ENCODE results near the gene OR1D2. TPM values are rescaled to one million over a fixed set of nuclear protein-coding genes. Genes with fewer than 3 reads are reported as not detected.

OR1D2 gene
- total RNA-seq, 1 experiment from 2014 or later, result not detected

DNA sequence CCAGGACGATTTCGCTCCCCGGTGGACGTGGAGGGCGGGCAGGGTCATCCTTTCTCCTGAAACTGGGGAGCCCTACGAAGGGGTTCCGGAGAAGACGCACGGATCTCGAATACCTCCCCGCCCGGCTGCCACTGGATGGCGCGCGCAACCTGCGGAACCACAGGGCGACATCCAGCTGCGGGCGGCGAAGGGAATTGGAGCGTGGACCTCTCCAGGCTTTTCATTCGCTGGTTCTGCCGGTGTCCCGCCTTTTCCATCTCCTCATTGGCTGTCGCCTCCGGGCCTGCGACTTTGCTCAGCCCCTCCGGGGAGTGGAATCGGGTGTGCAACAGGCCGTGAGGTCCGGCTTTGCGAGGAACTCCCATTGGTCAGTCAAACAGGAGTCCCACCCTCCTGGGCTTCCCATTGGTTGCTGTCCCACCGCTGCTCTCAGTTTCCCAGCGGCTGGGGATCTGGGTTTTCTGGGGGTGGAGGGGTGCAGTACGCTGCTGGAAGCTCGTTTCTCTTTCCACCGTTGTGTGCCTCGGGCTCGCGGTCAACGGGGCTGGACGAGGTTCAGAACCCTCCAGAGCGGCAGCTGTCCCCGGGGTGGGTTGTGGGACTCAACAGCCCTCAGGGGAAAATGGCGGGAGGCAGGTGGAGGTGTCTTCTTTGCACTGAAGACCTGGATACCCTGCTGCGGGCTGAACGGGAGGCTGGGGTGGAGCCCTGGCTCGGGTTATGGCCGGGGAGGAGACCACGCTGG lies 55.3 kb downstream of the OR1D2 start:
- peaks cover 14 to 16% of the 10 kb centered on the region in 2 experiments for H3K9me3 Mint-ChIP-seq
- H3K27me3 ChIP-seq (ENCODE audit: insufficient read depth, low read length), result no peaks in the 10 kb centered on the region
- no peaks in the 10 kb centered on the region for H3K9me3 ChIP-seq (ENCODE audit: control insufficient read depth, low read depth, low read length)
- peak overlapping the region; percentile 53 for H3K9ac ChIP-seq (ENCODE audit: extremely low read depth, insufficient read length, low read length)
- H2BK12ac ChIP-seq (ENCODE audit: insufficient read length, low read depth, low read length), result no peak overlapping the region
- H3T11ph ChIP-seq (ENCODE audit: low read length), result no peak overlapping the region
- H3K79me2 ChIP-seq (ENCODE audit: insufficient read depth, low read length), result no peaks in the 10 kb centered on the region
- H3K4me1 Mint-ChIP-seq, result peaks cover 4 to 8% of the 10 kb centered on the region in 2 experiments; a peak in 2 of 4 replicates
- H2AFZ ChIP-seq (ENCODE audit: low read length), result peak overlapping the region; percentile 50
- H3K18ac ChIP-seq (ENCODE audit: insufficient read length, low read depth, low read length), result peak overlapping the region; percentile 88
- no peak overlapping the region for H3K27ac ChIP-seq (ENCODE audit: insufficient read length, low read depth, low read length)
- H3K4ac ChIP-seq (ENCODE audit: low read depth, low read length), result no peak overlapping the region
- peak overlapping the region; percentile 74 to 97 (median 92); a peak in 5 of 7 replicates for H3K27ac Mint-ChIP-seq
- H4K91ac ChIP-seq (ENCODE audit: insufficient read length, low read depth, low read length), result no peak overlapping the region
- no peaks in the 10 kb centered on the region for H3K23me2 ChIP-seq (ENCODE audit: insufficient read length, low read depth, low read length, poor library complexity, severe bottlenecking)
- no peaks in the 10 kb centered on the region; a peak in 2 of 7 replicates for H3K36me3 Mint-ChIP-seq (ENCODE audit: insufficient read depth in 1 of 3, low read depth in 3 of 3)
- no peak overlapping the region for H4K5ac ChIP-seq (ENCODE audit: insufficient read length, low read depth, low read length)
- peak; percentile 100 for DNase-seq
- no peak overlapping the region for H2BK20ac ChIP-seq (ENCODE audit: low read depth, low read length, poor library complexity, severe bottlenecking)
- no CpG with 5 or more reads among the region's 50 CpGs for WGBS (ENCODE audit: extremely low coverage, insufficient read length, low lambda C conversion rate)
- peak overlapping the region; percentile 87 to 88 for H3K4me3 Mint-ChIP-seq
- peaks cover 7% of the 10 kb centered on the region; the same call in 1 of the 2 replicates for H3K27me3 Mint-ChIP-seq (ENCODE audit: low read depth)
- no peak overlapping the region for H4K8ac ChIP-seq (replicated peaks; ENCODE audit: insufficient read length, low read depth, low read length)
- H2BK120ac ChIP-seq (ENCODE audit: low read depth, low read length, poor library complexity, severe bottlenecking), result no peak overlapping the region
- TF ChIP-seq, protein P1, sequence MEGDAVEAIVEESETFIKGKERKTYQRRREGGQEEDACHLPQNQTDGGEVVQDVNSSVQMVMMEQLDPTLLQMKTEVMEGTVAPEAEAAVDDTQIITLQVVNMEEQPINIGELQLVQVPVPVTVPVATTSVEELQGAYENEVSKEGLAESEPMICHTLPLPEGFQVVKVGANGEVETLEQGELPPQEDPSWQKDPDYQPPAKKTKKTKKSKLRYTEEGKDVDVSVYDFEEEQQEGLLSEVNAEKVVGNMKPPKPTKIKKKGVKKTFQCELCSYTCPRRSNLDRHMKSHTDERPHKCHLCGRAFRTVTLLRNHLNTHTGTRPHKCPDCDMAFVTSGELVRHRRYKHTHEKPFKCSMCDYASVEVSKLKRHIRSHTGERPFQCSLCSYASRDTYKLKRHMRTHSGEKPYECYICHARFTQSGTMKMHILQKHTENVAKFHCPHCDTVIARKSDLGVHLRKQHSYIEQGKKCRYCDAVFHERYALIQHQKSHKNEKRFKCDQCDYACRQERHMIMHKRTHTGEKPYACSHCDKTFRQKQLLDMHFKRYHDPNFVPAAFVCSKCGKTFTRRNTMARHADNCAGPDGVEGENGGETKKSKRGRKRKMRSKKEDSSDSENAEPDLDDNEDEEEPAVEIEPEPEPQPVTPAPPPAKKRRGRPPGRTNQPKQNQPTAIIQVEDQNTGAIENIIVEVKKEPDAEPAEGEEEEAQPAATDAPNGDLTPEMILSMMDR (conservative IDR thresholded peaks at IDR 0.05), result peak; percentile 87
- no peaks in the 10 kb centered on the region for H4K20me1 ChIP-seq (ENCODE audit: control insufficient read depth, insufficient read depth, insufficient read length)
- H3K4me2 ChIP-seq (ENCODE audit: insufficient read depth, insufficient read length, low read length), result peak overlapping the region; percentile 54
- H2BK15ac ChIP-seq (ENCODE audit: low read depth, low read length), result no peak overlapping the region
- H3K4me1 ChIP-seq (ENCODE audit: insufficient read depth, low read length), result no peaks in the 10 kb centered on the region
- peak overlapping the region; percentile 83 for H3K14ac ChIP-seq (ENCODE audit: insufficient read depth, low read length)
- no peak overlapping the region for H3K23ac ChIP-seq (ENCODE audit: insufficient read length, low read depth, low read length)
- H3K56ac ChIP-seq (ENCODE audit: insufficient read length, low read depth, low read length), result no peak overlapping the region
- no peak overlapping the region for H2AK5ac ChIP-seq (ENCODE audit: insufficient read length, low read length)
- no peak overlapping the region for H2BK5ac ChIP-seq (ENCODE audit: insufficient read length, low read length)
- H3K79me1 ChIP-seq (ENCODE audit: insufficient read depth, low read depth, low read length, poor library complexity, severe bottlenecking), result no peaks in the 10 kb centered on the region
